SK-N-SH treated with all-trans-retinoic acid at 6 μM for 48 hours (cell line): ENCODE results near the gene WNT7A.

Source experiments
- ARNTL ChIP-seq: fragments of 450-650 bp; formaldehyde crosslinking; IDR thresholded peaks from 2 replicates; pipeline ENCODE4 v1.5.0; 2020; ENCODE audit warnings: low read depth, mild to moderate bottlenecking, moderate library complexity, borderline replicate concordance
- BACH2 ChIP-seq: fragments of 250-450 bp; sonication (Bioruptor Pico); IDR thresholded peaks from 2 replicates; pipeline ENCODE4 v1.9.0; 2021; ENCODE audit warnings: mild to moderate bottlenecking, borderline replicate concordance
- ESRRG ChIP-seq: fragments of 250-450 bp; sonication (Bioruptor Pico); IDR thresholded peaks from 2 replicates; pipeline ENCODE4 v1.6.1; 2021; ENCODE audit warnings: mild to moderate bottlenecking
- PATZ1 ChIP-seq: fragments of 250-450 bp; sonication (Bioruptor Pico); IDR thresholded peaks from 2 replicates; pipeline ENCODE4 v1.8.0; 2020; ENCODE audit warnings: mild to moderate bottlenecking, moderate library complexity, borderline replicate concordance
- SNAI2 ChIP-seq: fragments of 250-450 bp; sonication (Bioruptor Pico); IDR thresholded peaks from 2 replicates; pipeline ENCODE4 v1.5.0; 2020; ENCODE audit warnings: mild to moderate bottlenecking, moderate library complexity
- ZFP30 ChIP-seq: fragments of 450-650 bp; formaldehyde crosslinking; IDR thresholded peaks from 2 replicates; pipeline ENCODE4 v1.5.0; 2022; ENCODE audit warnings: mild to moderate bottlenecking, moderate library complexity
- ZNF70 ChIP-seq: fragments of 450-650 bp; formaldehyde crosslinking; IDR thresholded peaks from 2 replicates; pipeline ENCODE4 v1.5.0; 2020; ENCODE audit warnings: mild to moderate bottlenecking, moderate library complexity
- ZNF8 ChIP-seq: fragments of 450-650 bp; formaldehyde crosslinking; IDR thresholded peaks from 2 replicates; pipeline ENCODE4 v1.5.0; 2020; ENCODE audit warnings: mild to moderate bottlenecking, moderate library complexity
- TF ChIP-seq, protein P1 (sequence below): fragments of 250-450 bp; sonication (Bioruptor Pico); IDR thresholded peaks from 2 replicates; pipeline ENCODE4 v1.5.1; 2020; ENCODE audit warnings: low read depth, mild to moderate bottlenecking, moderate library complexity
- TF ChIP-seq, protein P2 (sequence below): fragments of 250-450 bp; sonication (Bioruptor Pico); IDR thresholded peaks from 2 replicates; pipeline ENCODE4 v1.5.1; 2021; ENCODE audit warnings: mild to moderate bottlenecking, moderate library complexity

DNA sequence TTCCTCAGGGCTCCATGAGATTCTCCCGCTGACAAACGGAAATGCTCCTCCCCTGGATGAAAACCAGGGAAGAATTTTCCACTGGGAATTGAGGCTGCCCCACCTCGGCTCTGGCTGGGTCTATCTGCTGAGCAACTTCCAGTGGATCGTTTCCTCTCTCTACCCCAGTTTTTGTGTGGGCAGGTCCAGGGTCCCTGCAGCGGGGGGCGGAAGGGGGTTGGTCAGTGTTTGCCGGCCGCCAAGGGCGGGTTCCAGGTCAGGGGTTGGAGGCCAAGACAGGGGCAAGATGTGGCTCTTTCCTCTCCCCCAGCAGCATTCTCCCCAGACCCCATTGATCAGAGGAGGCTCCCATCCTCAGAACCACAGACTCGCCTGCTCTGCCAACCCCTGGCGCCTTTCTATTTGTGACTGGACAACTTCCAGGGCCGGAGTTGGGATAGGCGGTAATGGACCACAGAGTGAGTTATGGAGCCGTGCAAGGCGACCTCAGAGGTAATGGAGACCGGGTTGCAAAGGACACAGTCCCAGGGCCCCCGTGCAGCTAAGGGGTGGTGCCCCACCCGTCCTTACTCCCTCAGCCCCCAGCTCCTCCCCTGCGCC, 92.2 kb downstream of the WNT7A start:
- no peak for TF ChIP-seq ESRRG (CRISPR knock-in tag)
- no peak for TF ChIP-seq PATZ1 (CRISPR knock-in tag)
- TF ChIP-seq, protein P1, sequence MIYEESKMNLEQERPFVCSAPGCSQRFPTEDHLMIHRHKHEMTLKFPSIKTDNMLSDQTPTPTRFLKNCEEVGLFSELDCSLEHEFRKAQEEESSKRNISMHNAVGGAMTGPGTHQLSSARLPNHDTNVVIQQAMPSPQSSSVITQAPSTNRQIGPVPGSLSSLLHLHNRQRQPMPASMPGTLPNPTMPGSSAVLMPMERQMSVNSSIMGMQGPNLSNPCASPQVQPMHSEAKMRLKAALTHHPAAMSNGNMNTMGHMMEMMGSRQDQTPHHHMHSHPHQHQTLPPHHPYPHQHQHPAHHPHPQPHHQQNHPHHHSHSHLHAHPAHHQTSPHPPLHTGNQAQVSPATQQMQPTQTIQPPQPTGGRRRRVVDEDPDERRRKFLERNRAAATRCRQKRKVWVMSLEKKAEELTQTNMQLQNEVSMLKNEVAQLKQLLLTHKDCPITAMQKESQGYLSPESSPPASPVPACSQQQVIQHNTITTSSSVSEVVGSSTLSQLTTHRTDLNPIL (CRISPR knock-in tag), result no peak
- no peak for TF ChIP-seq ARNTL (CRISPR knock-in tag)
- TF ChIP-seq, protein P2, sequence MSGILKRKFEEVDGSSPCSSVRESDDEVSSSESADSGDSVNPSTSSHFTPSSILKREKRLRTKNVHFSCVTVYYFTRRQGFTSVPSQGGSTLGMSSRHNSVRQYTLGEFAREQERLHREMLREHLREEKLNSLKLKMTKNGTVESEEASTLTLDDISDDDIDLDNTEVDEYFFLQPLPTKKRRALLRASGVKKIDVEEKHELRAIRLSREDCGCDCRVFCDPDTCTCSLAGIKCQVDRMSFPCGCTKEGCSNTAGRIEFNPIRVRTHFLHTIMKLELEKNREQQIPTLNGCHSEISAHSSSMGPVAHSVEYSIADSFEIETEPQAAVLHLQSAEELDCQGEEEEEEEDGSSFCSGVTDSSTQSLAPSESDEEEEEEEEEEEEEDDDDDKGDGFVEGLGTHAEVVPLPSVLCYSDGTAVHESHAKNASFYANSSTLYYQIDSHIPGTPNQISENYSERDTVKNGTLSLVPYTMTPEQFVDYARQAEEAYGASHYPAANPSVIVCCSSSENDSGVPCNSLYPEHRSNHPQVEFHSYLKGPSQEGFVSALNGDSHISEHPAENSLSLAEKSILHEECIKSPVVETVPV (CRISPR knock-in tag), result no peak
- TF ChIP-seq ZNF8, result no peak
- TF ChIP-seq SNAI2 (CRISPR knock-in tag), result no peak
- no peak for TF ChIP-seq ZNF70
- no peak for TF ChIP-seq BACH2
- no peak for TF ChIP-seq ZFP30
